Uterus (tissue), 4 donors: Measurements from ENCODE around the gene CBR1. TPM values are rescaled to one million over a fixed set of nuclear protein-coding genes. Genes with fewer than 3 reads are reported as not detected.

Experiments
- DNase-seq, 2 donors: peaks; one replicate each; pipeline ENCODE4 v3.0.0-alpha.2; 2019 to 2020
- H3K27ac ChIP-seq, 2 donors: fragments of 200-600 bp; sonication (generic); 1 replicate in 1 of 2; 2 replicates in 1 of 2; pipeline ENCODE4 v1.5.1; 2016 to 2018
- H3K27me3 ChIP-seq, 2 donors: fragments of 200-600 bp; sonication (generic); one replicate each; pipeline ENCODE4 v1.5.1; 2018 to 2019; ENCODE audit warnings: control low read depth in 1 of 2
- H3K36me3 ChIP-seq, 2 donors: fragments of 200-600 bp; sonication (generic); one replicate each; pipeline ENCODE4 v1.5.1; 2019; ENCODE audit warnings: control low read depth in 1 of 2
- H3K4me1 ChIP-seq, 2 donors: fragments of 200-600 bp; sonication (generic); one replicate each; pipeline ENCODE4 v1.5.1; 2018 to 2019; ENCODE audit warnings: control low read depth in 1 of 2
- H3K4me3 ChIP-seq, 2 donors: fragments of 200-600 bp; sonication (generic); 1 replicate in 1 of 2; 2 replicates in 1 of 2; pipeline ENCODE4 v1.5.1; 2018 to 2019; ENCODE audit warnings: mild to moderate bottlenecking in 1 of 2
- H3K9me3 ChIP-seq, 2 donors: fragments of 200-600 bp; sonication (generic); one replicate each; pipeline ENCODE4 v1.5.1; 2019; ENCODE audit warnings: control low read depth in 1 of 2
- CTCF ChIP-seq, 4 experiments: fragments of 200-600 bp in 2 of 4; fragments of 450-650 bp in 2 of 4; sonication (generic) in 2 of 4; IDR thresholded peaks; one replicate each; pipeline ENCODE4 v1.5.1; 2016 to 2019; ENCODE audit warnings: antibody characterized with exemption in 4 of 4, mild to moderate bottlenecking in 2 of 4, moderate library complexity in 1 of 4
- POLR2A ChIP-seq, 2 donors: fragments of 450-650 bp; IDR thresholded peaks; one replicate each; pipeline ENCODE4 v1.6.1; 2016; ENCODE audit warnings: antibody characterized with exemption in 2 of 2, mild to moderate bottlenecking in 1 of 2, moderate library complexity in 1 of 2
- intact Hi-C: fragments of 100-400 bp; cut with DNase I; formaldehyde crosslinking; loops from one replicate; pipeline ENCODE4 v1.15.1; 2023; ENCODE audit warnings: low total_unique reads
- total RNA-seq, 4 donors: library from RNA; depleted of rRNA in 3 of 4; stranded (reverse); fragments of >200 nt in 3 of 4; gene quantifications; one replicate each; pipeline versions ENCODE4 v1.1.0 to v1.2.4, GENCODE V29; 2014 to 2023
- donor health status: DM: yes; HTN: yes; CAD: no.

CBR1 gene
- total RNA-seq, result 100 to 1,000 TPM in 1 of 4 donors, 10 to 100 TPM in 3; 35.7 to 152 (median 57.9) TPM

GRCh38 chr21:36069713-36070583 is at the start of gene CBR1:
Gene CBR1, plus strand, starts transcription at chr21:36070024. Its CDS starts 92 bp downstream, at chr21:36070116.
- Histone ChIP-seq H3K4me1 (peaks cover 0 to 3% of the 10 kb centered on the region in 2 donors), H3K27ac (peak within 1 kb of the TSS; percentile 72 to 87), H3K27me3 (no peaks in the 10 kb centered on the region), H3K9me3 (no peaks in the 10 kb centered on the region), H3K36me3 (no peaks in the 10 kb centered on the region), H3K4me3 (peak within 1 kb of the TSS; percentile 66 to 72)
- peak; percentile 95 for DNase-seq
- TF ChIP-seq POLR2A (IDR thresholded peaks at IDR 0.05) (peak; percentile 81 to 83), CTCF (IDR thresholded peaks at IDR 0.05) (peak in 2 of 4 experiments; percentile 3 to 31)
- intact Hi-C loops, result no loop called here

DNA sequence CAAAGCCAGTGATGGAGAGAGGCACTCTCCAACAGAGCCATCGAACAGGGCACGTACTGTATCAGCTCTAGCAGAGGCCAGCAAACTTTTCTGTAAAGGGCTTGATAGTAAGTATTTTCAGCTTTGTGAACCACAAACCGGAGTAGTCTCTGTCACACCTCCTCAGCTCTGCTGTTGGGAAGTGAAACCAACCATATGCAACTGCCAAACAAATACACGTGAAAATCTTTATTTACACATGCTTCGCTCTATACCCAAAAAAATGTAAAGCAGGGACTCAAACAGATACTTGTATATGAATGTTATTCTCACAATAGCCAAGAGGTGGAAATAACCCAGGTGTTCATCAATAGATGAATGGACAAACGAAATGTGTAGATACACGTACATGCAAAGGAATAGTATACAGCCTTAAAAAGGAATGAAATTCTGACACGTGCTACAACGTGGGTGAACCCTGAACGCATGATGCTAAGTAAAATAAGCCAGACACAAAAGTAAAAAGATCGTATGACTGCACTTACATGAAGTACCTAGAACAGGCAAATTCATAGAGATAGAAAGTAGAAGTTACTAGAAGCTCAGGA is 48.5 kb upstream of the CBR1 start:
- intact Hi-C loops, result no loop called here
- DNase-seq, result no peak
- no peaks in the 10 kb centered on the region for H3K9me3 ChIP-seq
- no peak overlapping the region for H3K27ac ChIP-seq
- H3K27me3 ChIP-seq, result no peaks in the 10 kb centered on the region
- TF ChIP-seq POLR2A (IDR thresholded peaks at IDR 0.05), result no peak
- no peak for TF ChIP-seq CTCF (IDR thresholded peaks at IDR 0.05)
- H3K4me1 ChIP-seq, result no peaks in the 10 kb centered on the region
- no peaks in the 10 kb centered on the region for H3K36me3 ChIP-seq
- no peak overlapping the region for H3K4me3 ChIP-seq

DNA sequence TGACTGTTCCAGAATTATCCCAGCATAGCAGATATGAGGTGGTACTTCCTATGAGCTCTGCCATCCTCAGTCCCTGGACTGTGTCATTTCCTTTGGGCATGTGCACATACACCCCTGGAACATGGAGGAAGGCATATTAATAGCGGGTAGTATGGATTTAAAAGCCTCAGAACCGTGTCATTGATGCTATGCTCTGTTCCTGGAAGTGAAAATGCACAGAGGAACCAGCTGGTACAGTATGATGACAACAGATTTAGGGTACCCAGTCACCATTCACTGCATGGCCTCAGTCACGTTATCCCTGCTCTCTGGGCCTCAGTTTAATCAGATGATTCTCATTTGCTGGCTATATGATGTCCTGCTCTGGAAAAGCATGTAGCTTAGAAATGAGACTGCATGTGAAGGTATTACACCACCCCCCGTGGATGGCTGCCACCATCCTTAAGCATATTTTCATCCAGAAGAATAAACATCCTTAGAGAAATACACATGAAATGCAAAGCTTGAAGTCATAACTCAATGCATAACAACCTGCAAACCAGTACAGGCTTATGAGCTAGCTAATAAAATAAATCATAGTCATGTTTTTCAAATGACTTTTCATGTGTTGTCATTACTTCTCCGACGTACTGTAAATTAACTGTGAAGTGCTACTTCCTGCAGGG is 47.3 kb upstream of the CBR1 start:
- intact Hi-C loops, result no loop called here
- no peak for DNase-seq
- no peak overlapping the region for H3K27ac ChIP-seq

DNA sequence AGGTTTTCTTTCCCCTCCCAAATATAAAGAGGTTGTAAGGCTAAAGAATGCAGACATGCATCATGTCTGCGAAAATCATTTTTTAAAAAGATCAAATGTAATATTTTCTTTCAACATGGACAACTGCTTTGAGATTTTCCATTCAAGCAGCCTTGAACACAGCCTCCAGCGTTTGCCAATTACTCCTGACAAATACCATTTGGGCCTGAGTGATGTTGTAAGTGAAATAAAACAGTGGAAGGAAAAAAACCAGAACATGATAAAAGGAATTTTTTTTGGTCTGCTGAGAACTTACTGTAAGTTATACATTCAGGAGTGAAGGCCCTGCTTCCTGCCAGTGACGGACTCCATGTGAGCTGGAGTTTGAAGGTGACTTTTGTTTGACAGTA is 46.7 kb upstream of the CBR1 start:
- no peak overlapping the region for H3K27ac ChIP-seq
- no peaks in the 10 kb centered on the region for H3K4me1 ChIP-seq
- no peak overlapping the region for H3K4me3 ChIP-seq
- no peaks in the 10 kb centered on the region for H3K36me3 ChIP-seq
- DNase-seq, result no peak
- no peaks in the 10 kb centered on the region for H3K9me3 ChIP-seq
- H3K27me3 ChIP-seq, result no peaks in the 10 kb centered on the region
- intact Hi-C loops, result no loop called here
- TF ChIP-seq POLR2A (IDR thresholded peaks at IDR 0.05) (no peak), CTCF (IDR thresholded peaks at IDR 0.05) (no peak)

More for the DNA sequence above, 47.3 kb upstream of the CBR1 start:
- Histone ChIP-seq H3K9me3 (no peaks in the 10 kb centered on the region), H3K4me3 (no peak overlapping the region), H3K36me3 (no peaks in the 10 kb centered on the region), H3K4me1 (no peaks in the 10 kb centered on the region), H3K27me3 (no peaks in the 10 kb centered on the region)
- no peak for TF ChIP-seq POLR2A (IDR thresholded peaks at IDR 0.05)
- TF ChIP-seq CTCF (IDR thresholded peaks at IDR 0.05), result no peak

DNA sequence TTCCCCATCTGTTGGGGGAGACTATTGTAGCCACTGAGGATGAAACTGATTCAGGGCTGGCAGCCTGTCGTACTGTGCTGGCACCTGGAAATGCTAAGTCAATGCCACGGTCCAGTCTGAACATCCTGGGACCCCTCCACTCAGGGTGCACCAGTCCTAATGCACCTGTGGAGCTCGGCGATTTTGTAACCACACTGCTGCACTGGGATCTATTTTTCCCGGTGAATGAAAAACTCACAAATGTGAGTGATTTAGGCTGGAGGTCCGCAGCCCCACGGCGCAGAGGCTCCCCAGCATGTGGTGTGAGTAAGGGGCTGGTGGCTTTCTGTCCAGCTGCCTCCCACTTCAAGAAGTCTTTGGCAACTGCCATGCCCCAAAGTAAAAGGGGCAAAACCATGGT is 45.0 kb upstream of the CBR1 start:
- no peaks in the 10 kb centered on the region for H3K9me3 ChIP-seq
- no peaks in the 10 kb centered on the region for H3K4me1 ChIP-seq
- DNase-seq, result no peak
- TF ChIP-seq CTCF (IDR thresholded peaks at IDR 0.05) (no peak), POLR2A (IDR thresholded peaks at IDR 0.05) (no peak)
- no peaks in the 10 kb centered on the region for H3K36me3 ChIP-seq
- no peak overlapping the region for H3K27ac ChIP-seq
- H3K4me3 ChIP-seq, result no peak overlapping the region
- no peaks in the 10 kb centered on the region for H3K27me3 ChIP-seq
- intact Hi-C loops, result no loop called here
